ENCODE results near the gene RELN. TPM values are rescaled to one million over a fixed set of nuclear protein-coding genes. Genes with fewer than 3 reads are reported as not detected.

Gene RELN
- total RNA-seq, 1 donor from 2014 or later, result 0.19 TPM

GRCh38 chr7:103658055-103659005 lies 331.1 kb downstream of the RELN start:
- Mint-ChIP-seq H3K27me3 (ENCODE audit: unreplicated experiment) (no peaks in the 10 kb centered on the region), H3K27ac (ENCODE audit: unreplicated experiment) (no peak overlapping the region), H3K9me3 (ENCODE audit: unreplicated experiment) (no peaks in the 10 kb centered on the region), H3K4me3 (ENCODE audit: unreplicated experiment) (no peak overlapping the region), H3K36me3 (ENCODE audit: unreplicated experiment) (no peaks in the 10 kb centered on the region), H3K4me1 (ENCODE audit: unreplicated experiment) (peaks cover 2% of the 10 kb centered on the region)
- no peak for TF ChIP-seq CTCF (IDR thresholded peaks at IDR 0.05)
- no peak for DNase-seq (ENCODE audit: extremely low spot score, unreplicated experiment)

GRCh38 chr7:103657474-103657894 lies 332.0 kb downstream of the RELN start:
- Mint-ChIP-seq H3K27ac (ENCODE audit: unreplicated experiment) (no peak overlapping the region), H3K27me3 (ENCODE audit: unreplicated experiment) (no peaks in the 10 kb centered on the region), H3K4me3 (ENCODE audit: unreplicated experiment) (no peak overlapping the region), H3K9me3 (ENCODE audit: unreplicated experiment) (no peaks in the 10 kb centered on the region), H3K4me1 (ENCODE audit: unreplicated experiment) (peaks cover 2% of the 10 kb centered on the region), H3K36me3 (ENCODE audit: unreplicated experiment) (no peaks in the 10 kb centered on the region)
- TF ChIP-seq CTCF (IDR thresholded peaks at IDR 0.05), result no peak
- DNase-seq (ENCODE audit: extremely low spot score, unreplicated experiment), result no peak

DNA sequence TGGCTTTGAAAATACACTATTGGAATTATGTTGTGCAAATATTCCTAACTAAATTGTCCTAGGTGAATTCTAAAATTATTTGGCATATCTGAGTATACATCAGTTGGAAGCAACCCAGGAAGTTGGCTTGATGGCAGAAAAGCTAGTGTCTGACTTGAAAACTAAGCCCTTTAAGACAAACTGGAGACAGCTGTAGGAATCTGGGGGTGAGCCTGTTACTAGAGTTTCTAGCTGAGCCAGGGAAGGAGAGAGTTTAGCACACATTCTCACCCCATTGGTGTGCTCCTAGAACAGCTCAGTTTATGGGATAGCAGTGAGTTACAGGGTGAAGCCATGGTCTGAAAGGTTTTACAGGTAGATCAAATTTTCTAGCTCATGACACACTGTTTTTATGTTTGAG lies 333.2 kb downstream of the RELN start:
- no peak overlapping the region for H3K27ac Mint-ChIP-seq (ENCODE audit: unreplicated experiment)
- H3K4me3 Mint-ChIP-seq (ENCODE audit: unreplicated experiment), result no peak overlapping the region
- peaks cover 4% of the 10 kb centered on the region for H3K4me1 Mint-ChIP-seq (ENCODE audit: unreplicated experiment)
- no peak for TF ChIP-seq CTCF (IDR thresholded peaks at IDR 0.05)
- no peaks in the 10 kb centered on the region for H3K9me3 Mint-ChIP-seq (ENCODE audit: unreplicated experiment)
- no peaks in the 10 kb centered on the region for H3K36me3 Mint-ChIP-seq (ENCODE audit: unreplicated experiment)
- DNase-seq (ENCODE audit: extremely low spot score, unreplicated experiment), result no peak
- H3K27me3 Mint-ChIP-seq (ENCODE audit: unreplicated experiment), result no peaks in the 10 kb centered on the region

DNA sequence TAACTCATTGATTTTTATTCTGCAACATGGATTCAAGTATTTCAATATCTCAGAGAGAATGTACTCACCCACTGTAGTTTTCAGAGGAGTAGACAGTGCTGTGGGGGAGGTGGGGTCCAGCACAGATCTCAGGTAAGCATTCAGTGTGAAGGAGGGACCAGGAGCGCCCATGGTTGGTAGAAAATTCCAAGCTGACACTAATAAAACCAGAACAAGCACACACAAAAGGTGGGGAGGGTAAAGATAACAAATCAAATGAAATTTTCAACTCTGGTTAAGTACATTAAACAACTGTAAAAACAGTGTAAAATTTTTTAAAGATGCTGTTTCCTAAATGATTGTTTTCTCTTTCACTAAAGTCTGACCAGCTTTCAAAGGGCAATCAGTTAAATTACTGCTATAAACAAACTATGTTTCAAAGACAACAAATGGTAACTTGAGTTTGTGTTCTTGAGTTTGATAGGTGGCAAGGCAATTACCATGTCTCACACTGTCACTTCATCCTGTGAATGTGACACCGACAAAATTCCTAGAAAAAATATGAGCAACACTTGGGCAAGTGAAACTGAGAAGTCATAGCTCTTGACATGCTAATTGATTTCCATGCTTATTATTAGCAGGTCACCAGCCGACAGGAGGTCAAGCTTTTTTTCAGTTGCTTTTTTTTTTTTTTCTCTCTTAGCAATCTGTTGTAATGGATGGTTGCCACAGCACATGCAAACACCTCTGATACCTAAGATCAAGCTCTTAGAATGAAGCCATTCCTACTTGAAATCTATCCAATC lies 337.7 kb downstream of the RELN start:
- no peak for DNase-seq (ENCODE audit: extremely low spot score, unreplicated experiment)
- no peaks in the 10 kb centered on the region for H3K27me3 Mint-ChIP-seq (ENCODE audit: unreplicated experiment)
- H3K36me3 Mint-ChIP-seq (ENCODE audit: unreplicated experiment), result peaks cover 2% of the 10 kb centered on the region
- peaks cover 14% of the 10 kb centered on the region for H3K9me3 Mint-ChIP-seq (ENCODE audit: unreplicated experiment)
- peaks cover 3% of the 10 kb centered on the region for H3K4me1 Mint-ChIP-seq (ENCODE audit: unreplicated experiment)
- H3K27ac Mint-ChIP-seq (ENCODE audit: unreplicated experiment), result no peak overlapping the region
- no peak overlapping the region for H3K4me3 Mint-ChIP-seq (ENCODE audit: unreplicated experiment)
- no peak for TF ChIP-seq CTCF (IDR thresholded peaks at IDR 0.05)

DNA sequence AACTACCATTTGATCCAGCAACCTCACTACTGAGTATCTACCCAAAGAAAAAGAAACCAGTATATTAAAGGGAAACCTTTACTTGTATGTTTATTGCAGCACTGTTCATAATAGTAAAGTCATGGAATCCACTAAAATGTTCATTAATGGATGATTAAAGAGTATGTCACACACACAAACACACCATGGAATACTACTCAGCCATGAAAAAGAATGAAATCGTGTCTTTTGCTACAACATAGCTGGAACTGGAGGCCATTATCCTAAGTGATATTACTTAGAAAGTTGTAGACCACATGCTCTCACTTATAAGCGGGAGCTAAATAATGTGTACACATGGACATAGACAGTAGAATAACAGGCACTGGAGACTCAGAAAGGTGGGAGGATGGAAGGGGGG lies 340.4 kb downstream of the RELN start:
- Mint-ChIP-seq H3K36me3 (ENCODE audit: unreplicated experiment) (peaks cover 9% of the 10 kb centered on the region), H3K9me3 (ENCODE audit: unreplicated experiment) (peaks cover 37% of the 10 kb centered on the region), H3K27me3 (ENCODE audit: unreplicated experiment) (no peaks in the 10 kb centered on the region), H3K27ac (ENCODE audit: unreplicated experiment) (no peak overlapping the region), H3K4me3 (ENCODE audit: unreplicated experiment) (no peak overlapping the region), H3K4me1 (ENCODE audit: unreplicated experiment) (peaks cover 3% of the 10 kb centered on the region)
- TF ChIP-seq CTCF (IDR thresholded peaks at IDR 0.05), result no peak
- DNase-seq (ENCODE audit: extremely low spot score, unreplicated experiment), result no peak
